ENCODE data around the gene IBA57.
A peak's percentile ranks its signal among the peaks of the same experiment; 100 is the strongest.

IBA57 gene

DNA sequence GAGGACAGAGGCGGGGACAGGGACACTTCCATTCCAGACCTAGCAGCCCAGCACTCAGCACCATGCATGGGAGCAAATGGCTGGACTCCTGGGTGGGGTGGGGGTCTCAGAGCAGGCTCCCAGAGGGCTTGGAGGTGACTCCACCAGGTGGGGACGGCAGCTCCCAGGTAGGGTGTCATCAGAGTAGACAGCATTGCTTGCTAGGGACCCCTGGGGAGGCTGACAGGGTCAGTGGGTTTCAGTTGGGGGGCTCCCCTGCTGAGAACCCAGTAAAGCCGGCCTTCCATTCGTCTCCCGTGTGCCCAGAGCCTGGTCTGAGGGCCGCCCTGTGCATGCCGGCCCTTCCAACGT is 20.6 kb upstream of the IBA57 start:
- DNase-seq (ENCODE audit: low read depth in 2 of 2) = no peak

DNA sequence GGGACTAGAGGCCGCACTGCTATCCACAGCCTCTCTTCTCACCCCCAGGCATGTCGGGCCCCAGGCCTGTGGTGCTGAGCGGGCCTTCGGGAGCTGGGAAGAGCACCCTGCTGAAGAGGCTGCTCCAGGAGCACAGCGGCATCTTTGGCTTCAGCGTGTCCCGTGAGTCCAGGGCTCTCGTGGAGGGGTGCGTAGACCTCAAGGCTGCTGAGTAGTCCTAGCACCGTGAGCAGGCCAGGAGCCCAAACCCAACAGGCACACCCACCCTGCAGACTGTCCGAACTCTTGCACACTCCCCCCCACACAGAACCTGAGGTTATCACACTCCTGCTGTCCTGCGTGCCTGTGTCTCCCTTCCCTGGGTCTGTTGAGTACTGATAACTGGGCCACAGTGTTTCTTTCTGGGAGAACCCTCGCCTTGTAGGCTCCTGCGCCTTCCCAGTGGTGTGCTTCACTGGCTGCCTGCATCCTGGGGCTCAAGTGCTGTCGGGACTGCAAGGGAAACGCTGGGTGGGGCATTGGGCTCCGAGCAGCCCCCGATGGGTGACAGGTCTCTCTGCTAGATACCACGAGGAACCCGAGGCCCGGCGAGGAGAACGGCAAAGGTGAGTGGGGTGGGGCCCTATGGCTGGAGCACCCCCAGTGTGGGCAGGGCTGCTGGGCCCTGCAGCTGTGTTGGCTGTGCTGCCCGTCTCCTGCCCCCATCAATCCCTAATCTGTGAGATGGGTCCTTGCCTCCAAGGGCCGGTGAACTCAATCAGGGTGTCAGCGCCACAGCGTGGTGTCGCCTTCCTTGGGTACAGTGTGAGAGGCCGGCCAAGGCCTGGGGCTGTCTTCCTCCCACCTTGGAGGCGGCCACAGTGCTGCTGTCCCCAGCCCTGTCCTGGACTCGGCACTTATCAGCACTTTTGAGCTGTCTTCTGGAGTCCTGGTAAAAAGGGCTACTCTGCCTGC is 19.9 kb upstream of the IBA57 start:
- DNase-seq (ENCODE audit: low read depth in 2 of 2) = no peak

DNA sequence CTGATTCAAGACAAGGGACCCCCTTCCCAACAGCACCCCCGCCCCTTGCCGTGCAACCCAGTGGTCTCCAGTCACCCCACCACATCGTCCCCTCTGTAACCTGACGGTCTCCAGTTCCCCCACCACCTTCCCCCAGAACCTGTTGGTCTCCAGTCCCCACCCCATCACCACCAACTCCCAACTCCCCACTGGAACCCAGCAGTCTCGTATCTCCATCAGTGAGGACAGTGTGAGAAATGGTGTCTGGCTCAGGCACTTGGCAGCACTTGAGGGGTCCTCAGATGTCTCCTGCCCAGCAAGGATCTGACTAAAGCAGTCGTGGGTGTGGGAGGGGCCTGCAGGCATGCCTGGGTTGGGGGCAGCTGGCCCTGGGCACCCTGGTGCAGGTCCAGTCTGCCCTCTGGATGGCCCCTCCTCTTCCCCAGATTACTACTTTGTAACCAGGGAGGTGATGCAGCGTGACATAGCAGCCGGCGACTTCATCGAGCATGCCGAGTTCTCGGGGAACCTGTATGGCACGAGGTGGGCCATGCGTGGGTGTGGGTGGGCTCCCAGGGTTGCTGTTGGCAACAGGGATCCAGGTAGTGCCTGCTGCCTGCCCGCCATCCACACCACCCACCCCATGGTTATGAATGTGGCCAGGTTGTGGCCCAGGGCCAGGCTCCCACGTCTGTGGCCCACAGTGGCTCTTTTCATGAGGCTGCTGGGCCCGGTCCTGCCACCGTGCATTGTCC is 19.0 kb upstream of the IBA57 start:
- DNase-seq (ENCODE audit: low read depth in 2 of 2) = no peak

DNA sequence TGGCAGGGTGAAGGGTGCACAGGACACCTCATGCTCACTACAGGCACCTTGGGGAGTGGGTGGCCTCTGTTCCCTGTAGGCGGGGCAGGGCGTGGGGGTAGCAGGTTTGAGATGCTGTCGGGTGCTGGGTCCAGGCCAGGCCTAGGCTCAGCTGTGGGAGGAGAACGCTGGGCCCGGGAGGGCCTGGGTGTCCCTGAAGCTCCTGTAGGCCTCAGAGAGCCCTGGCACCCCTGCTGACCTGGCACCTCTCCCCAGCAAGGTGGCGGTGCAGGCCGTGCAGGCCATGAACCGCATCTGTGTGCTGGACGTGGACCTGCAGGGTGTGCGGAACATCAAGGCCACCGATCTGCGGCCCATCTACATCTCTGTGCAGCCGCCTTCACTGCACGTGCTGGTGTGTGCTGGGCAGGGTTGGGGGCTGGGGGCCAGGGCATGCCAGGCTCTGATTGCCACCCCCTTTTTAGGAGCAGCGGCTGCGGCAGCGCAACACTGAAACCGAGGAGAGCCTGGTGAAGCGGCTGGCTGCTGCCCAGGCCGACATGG is 18.4 kb upstream of the IBA57 start:
- no peak for DNase-seq (ENCODE audit: low read depth in 2 of 2)

DNA sequence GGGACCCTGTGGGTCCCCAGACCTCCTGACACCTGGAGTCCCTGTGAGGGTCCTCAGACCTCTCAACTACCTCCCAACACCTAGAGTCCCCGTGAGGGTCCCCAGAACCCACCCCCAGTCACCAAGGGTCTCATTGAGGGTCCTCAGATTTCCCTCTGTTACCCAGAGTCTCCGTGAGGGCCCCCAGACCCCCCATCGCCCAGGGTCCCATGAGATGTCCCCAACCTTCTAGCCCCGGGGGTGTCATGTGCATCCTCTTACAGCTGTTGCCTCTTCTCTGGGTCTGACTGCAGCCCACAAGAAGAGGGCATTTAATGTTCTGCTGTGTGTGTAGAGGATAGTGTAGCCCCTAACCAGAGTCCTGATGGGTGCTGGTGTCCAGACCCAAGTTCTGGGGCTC is 17.8 kb upstream of the IBA57 start:
- no peak for DNase-seq (ENCODE audit: low read depth in 2 of 2)

DNA sequence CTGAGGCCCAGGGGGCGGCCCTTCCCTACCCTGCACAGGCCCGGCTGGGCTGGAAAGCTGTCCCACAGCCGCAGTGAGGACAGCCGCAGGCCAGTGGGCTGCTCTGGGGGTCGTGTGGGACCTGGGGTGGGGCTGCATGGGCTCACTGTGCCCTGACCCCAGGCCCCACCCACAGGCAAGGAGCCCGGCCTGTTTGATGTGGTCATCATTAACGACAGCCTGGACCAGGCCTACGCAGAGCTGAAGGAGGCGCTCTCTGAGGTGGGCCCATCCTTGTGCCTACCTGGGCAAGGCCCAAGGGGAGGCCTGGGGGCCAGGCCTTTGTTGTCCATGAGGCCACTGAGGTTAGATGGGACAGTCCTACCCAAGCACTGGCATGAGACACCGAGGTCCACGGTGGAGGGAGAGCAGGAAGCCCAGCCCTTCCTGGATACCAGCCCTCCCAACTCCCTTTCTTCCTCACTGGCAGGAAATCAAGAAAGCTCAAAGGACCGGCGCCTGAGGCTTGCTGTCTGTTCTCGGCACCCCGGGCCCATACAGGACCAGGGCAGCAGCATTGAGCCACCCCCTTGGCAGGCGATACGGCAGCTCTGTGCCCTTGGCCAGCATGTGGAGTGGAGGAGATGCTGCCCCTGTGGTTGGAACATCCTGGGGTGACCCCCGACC is 17.3 kb upstream of the IBA57 start:
- DNase-seq (ENCODE audit: low read depth in 2 of 2) = no peak

DNA sequence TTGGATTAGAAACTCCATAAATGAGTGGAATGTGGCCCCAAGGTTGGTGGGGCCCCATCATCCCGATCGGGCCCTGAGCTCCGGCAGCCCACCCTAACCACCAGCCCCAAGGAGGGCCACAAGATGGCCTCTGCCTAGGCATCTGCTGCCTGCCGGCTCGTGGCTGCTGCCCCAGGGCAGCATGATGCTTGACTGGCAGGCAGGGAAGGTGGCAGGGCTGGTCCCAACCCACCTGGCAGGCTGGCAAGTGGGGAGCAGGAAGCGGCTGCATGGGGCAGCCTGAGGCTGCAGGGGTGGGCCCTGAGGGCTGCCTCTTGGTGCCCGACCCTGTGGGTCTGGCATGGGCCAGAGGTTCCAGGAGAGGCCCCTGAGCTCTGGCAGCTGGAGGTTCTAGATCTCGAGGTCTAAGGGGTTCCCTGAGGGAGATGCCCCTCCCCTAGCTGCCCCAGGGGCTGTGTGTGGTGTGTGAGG is 16.6 kb upstream of the IBA57 start:
- DNase-seq (ENCODE audit: low read depth in 2 of 2) = no peak

DNA sequence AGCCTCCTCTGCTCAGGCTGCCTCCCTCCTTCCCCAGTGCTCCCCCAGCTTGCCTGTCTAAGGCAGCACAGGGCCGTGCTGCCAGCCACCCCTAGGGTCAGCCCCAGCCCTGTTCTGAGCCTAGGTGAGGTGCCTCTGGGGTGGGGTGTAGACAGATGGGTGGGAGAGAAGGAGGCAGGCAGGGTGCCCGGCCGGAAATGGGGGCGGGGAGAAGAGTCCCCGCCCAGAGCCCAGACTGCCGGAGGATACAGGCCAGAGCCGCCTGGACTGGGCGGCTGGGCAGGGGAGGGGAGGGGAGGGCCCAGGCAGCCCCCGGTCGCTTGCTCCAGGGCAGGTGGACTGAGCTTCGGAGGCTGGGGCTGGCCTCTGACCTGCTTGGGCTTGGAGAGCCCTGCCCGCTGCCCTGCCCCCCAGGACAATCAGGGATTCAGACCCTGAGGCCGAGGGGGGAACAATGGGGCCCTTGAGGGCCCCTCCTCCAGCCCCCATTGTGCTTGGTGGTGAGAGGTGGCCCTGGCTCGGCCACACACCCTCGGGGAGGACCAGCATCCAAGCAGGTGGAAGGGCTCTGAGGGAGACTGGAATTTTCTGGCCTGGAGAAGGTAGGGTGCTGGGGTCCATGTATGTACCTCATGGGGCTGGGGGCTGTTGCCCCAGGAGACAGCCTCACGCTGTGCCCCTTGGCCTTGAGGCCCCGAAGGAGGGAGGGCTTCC is 16.0 kb upstream of the IBA57 start, which contains the start of gene GJC2:
Gene GJC2, plus strand, starts transcription at position 525 of the 714 bp plus-strand sequence. CDS start 7,829 bp downstream, outside the sequence.
- no peak for DNase-seq (ENCODE audit: low read depth in 2 of 2)

DNA sequence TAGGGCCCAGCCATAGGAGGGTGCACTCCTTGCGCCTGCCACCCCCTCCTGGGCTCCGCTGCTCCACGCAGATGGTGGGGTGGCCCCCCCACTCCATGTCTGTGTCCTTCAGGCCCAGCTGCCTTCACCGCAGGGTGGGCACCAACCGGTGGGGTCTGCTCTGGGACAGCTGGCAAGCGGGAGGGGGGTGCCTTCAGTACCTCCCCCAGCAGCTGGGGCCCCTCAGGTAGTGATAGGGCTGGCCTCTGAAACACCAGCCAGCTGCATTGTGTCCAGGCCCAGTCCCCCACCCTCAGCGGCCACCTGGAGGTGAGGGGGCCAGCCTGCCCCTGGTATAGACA is 15.5 kb upstream of the IBA57 start:
- no peak for DNase-seq (ENCODE audit: low read depth in 2 of 2)

DNA sequence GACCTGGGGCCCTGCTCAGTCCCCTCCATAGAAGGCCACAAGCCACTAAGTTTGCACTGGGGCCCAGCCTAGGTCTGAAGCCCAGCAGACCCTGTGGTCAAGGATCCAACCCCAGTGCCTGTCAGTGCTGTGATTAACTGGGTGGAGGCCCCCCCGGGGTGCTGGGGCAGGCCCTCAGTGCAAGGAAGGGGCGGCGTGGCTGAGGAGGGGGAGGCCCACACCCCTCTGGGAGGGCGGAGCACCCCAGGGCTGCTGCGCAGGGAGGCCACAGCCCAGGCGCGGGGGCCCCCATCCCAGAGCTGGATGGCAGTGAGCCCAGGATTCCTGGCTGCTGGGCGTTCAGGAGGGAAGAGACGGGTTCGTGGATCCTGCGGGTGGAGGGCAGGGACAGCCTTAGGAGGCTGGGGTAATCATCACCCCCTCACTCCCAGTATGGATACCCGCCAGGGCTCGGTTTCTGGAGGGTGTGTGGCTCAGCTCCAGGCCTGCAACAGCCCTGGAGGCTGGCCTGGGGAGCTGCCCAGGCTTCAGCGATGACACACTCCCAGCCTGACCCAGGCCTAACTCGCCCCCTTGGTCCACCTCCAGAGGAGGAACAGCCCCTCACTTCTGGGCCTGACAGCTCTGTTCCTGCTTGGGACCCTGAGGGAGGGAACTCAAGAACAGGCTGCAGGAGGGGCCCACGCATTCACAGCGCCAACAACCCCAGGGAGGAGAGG is 15.0 kb upstream of the IBA57 start:
- DNase-seq (ENCODE audit: low read depth in 2 of 2) = no peak

DNA sequence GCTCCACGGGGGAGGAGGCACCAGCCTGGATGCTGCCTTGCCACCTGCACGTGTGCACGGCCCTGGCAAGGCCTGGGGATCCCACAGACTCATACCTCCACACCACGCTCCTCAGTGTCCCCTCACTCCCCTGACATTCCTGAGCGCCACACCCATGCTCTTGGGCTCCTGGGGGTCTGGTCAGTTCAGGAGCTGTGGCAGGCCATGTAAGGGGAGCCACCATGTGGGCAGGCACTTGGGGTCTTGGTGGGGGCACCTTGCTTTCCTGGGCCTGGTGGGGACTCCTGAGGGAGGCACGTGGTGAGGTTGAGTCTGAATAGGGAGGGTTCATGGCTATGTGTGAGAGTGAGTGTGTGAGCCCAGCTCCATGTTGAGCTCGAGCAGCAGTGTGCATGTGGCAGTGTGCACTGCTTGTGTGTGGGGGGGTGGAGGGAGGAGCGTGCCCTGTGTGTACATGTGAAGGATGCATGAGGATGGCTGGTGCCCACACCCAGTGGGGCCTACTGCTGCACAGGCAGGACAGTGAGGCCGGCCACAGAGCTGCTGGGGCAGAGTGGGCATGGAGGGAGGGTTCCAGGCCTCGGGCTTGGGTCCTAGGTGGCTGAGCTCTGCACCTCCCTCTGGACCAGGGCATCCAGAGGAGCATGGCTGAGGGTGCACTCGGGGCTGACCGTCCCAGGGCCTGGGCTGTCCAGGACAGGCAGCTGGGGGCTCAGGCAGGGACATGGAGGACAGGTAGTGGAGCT is 14.3 kb upstream of the IBA57 start:
- no peak for DNase-seq (ENCODE audit: low read depth in 2 of 2)

DNA sequence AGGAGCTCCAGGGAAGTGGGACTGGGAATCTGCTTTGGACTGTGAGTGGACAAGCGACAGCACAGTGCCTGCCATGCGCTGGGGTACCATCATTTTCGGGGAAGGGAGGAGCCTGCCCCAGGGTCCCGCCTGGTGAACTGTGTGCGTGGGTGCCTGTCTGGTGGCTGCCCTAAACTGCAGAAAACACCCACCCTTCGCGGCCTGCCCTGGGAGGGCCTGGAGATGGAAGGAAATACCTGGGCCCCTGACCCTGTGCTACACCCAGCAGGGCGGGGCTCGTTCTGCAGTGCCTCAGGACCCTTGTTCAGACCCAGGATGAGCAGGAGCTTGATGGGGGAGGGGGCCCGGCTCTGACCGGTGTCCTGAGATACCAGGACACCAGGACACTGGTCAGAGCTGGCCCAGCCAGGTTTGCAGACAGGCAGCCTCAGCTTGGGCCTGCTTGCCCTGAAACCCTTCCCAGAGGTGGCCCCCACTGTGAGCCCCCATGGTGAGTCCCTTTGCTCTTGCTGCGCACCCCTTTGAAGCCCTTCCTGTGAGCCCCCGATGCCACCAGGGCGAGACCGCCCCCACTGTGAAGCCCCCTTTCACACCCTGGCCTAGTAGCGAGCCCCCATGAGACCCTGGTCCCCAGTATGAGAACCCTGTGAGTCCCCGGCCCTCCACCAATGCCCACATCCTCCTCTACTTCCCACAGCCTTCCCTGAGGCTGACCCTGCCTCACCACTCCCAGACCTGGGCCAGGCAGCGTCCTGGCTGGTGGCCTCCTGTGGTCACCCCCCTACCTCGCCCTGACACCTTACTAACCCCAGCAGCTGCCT is 13.3 kb upstream of the IBA57 start:
- DNase-seq (ENCODE audit: low read depth in 2 of 2) = no peak

DNA sequence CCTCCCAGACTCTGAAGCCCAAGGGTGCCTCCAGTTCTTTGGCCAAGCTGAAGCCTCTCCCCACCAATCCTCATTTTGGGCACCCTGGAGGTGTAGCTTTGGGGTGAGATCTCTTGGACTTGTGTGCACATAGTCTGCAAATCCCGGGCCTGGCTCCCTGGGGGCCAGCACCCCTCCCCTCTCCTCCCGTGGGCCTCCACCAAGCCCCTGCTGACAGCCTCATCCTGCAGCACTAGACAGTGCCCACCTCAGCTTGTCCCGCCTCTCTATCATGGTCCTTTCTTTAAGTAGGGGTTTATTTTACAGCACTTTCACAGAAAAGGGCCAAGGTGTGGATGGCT is 12.7 kb upstream of the IBA57 start:
- no peak for DNase-seq (ENCODE audit: low read depth in 2 of 2)

DNA sequence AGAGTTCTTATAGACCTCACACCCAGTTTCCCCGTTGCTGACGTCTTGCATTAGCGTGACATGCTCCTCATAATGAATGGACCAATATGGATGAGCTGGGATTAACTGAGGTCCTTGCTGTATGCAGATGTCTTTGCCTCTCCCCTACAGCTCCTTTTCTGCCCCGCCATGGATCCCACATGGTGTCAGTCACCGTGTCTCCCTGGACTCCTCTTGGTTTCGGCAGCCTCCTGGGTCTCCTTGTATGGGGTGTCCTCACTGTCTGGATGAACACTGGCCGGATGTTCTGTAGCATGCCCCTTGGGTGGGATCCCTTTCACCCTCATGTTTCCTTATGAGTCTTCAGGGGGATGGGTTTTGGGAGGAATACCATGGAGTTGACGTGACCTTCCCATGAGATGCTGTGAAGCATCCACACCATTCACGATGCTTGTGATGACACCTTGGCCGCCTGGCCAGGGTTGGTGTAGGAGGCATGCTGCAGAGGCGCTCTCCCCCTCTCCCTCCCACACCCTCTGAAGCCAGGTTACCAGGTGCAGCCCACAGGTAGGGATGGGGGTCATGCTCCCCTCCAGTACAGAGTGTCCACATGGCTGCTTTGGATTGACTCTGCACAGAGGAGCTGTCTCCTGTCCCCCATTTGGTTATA is 11.5 kb upstream of the IBA57 start:
- no peak for DNase-seq (ENCODE audit: low read depth in 2 of 2)

DNA sequence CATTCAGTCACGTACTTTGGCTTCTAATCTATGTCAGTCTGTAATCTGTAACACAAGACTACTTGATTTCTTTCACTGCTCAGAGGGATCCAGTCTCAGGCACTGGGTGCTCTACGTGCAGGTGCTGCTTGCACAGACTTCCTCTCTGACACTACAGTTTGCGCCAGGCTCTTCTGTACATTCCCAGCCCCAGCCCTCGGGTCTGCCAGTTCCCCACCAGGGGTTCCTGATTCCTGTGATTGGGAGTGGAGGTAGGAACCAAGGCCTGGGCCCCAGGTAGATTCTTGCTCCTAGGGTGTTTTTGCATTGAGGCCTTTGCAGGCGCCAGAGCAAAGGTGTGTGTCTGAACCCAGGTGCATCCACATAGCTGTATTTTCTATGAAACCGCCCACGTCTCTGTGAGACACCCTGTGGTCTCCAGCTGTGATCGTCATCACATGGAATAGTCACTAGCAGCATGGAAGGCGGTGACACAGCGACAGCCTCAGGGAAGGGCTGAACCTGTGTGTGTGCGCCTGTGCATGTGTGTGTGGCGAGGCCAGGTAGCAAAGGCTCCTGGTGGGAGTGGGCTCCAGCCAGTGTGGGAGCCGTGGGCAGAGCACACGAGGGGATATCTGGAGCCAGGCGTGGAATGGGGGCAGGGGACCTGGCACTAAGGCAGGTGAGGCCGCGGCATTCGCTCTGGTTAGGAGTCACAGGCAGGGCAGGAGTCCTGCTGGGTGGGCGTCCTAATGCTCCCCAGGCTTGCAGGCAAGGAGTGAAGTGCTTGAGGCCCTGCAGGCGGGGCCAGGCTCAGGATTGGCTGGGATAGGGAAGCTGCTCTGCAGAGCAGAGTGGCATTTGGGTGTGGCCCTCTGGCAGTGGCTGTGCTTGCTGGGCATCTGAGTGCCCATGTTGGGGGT is 10.7 kb upstream of the IBA57 start:
- peak in 1 of 2 donors; percentile 27 for DNase-seq (ENCODE audit: low read depth in 2 of 2)

DNA sequence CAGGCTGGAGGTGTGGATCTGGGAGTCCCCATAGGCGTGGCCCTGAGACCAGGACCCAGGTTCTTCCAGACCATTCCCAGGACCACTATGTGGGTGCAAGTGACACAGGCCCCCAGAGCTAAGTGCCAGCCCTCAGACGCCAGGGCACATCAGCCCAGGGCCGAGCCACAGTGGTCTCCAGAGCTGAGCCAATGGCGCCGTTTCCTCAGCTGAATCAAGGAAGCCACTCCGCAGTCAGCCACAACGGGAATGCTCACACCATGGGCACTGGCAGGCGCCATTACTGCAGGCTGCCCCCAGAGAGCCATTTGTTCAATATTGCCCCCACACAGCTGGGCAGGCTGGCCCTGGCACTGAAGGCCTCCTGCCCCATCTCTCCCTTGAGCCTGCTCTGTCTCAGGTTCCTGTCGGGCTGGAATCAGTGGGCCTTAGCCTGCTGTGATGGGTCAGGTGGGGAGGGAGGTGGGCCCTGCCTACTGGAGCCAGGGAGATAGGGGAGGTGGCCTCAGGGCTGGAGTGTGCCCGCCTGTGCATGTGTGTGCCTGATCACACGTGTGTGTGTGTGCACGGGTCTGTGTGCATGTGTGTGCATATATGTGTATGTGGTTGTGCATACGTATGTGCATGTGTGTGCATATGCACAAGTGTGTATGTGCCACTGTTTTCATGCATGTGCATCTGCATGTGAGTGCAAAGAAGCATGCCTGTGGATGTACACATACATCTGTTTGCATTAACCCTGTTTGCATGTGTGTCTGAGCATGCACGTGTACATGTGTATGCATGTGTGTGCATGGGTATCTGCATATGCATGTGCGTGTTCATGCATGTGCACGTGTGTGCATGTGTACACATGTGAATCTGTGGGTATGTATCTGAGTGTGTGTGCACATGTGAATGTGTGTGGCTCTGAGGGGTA is 9.7 kb upstream of the IBA57 start:
- no peak for DNase-seq (ENCODE audit: low read depth in 2 of 2)

DNA sequence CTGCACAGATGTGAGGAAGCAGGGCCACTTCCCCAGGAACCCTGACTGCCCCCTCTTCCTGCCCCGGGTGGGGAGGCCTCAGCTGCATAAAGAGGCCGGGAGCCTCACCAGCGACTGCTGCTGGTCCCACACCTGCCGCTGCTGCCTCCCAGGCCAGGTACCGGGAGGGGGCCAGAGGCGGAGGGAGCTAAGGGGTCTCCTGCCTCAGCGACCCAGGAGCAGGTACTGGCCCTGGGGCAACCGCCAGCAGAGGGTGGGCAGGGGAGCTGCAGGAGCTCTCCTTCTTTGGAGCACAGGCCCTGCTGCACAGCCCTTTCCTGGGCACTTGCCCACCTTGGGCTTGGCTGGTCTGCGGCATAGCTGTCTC is 9.1 kb upstream of the IBA57 start:
- DNase-seq (ENCODE audit: low read depth in 2 of 2) = no peak

Data from activated CD8-positive, alpha-beta memory T cell treated with anti-CD3 and anti-CD28 coated beads for 4 hours (primary cell).